ENCODE measurements around the gene CTDSP1.

CTDSP1 gene

GRCh38 chr2:218399391-218400166 lies at the start of gene CTDSP1:
CTDSP1 (plus strand) TSS chr2:218399868; CDS start chr2:218400091, 223 bp downstream.
- FAIRE-seq (no peak), DNase-seq (ENCODE audit: insufficient read length, low spot score) (peak; percentile 94)
- no peak for TF ChIP-seq CTCF (IDR thresholded peaks at IDR 0.05; ENCODE audit: insufficient read depth, missing control alignments)

GRCh38 chr2:218354045-218354444 lies 45.6 kb upstream of the CTDSP1 start:
- DNase-seq (ENCODE audit: insufficient read length, low spot score) = no peak
- no peak for TF ChIP-seq CTCF (IDR thresholded peaks at IDR 0.05; ENCODE audit: insufficient read depth, missing control alignments)
- no peak for FAIRE-seq

GRCh38 chr2:218354850-218355443 lies 44.7 kb upstream of the CTDSP1 start:
- TF ChIP-seq CTCF (IDR thresholded peaks at IDR 0.05; ENCODE audit: insufficient read depth, missing control alignments) = no peak
- no peak for FAIRE-seq
- DNase-seq (ENCODE audit: insufficient read length, low spot score) = no peak

- DNase-seq (ENCODE audit: insufficient read length, low spot score) = no peak
- FAIRE-seq = no peak
- TF ChIP-seq CTCF (IDR thresholded peaks at IDR 0.05; ENCODE audit: insufficient read depth, missing control alignments) = no peak
These were observed 42.2 kb upstream of the CTDSP1 start for GRCh38 chr2:218357236-218358177.

GRCh38 chr2:218360453-218360852 lies 39.2 kb upstream of the CTDSP1 start:
- FAIRE-seq (no peak), DNase-seq (ENCODE audit: insufficient read length, low spot score) (no peak)
- TF ChIP-seq CTCF (IDR thresholded peaks at IDR 0.05; ENCODE audit: insufficient read depth, missing control alignments) = no peak

- no peak for TF ChIP-seq CTCF (IDR thresholded peaks at IDR 0.05; ENCODE audit: insufficient read depth, missing control alignments)
- FAIRE-seq (no peak), DNase-seq (ENCODE audit: insufficient read length, low spot score) (no peak)
These were observed 37.1 kb upstream of the CTDSP1 start for GRCh38 chr2:218362606-218363005.

Data from D721Med (cell line).